CD4-positive, alpha-beta T cell (primary cell): Measurements from ENCODE around the gene SNAP29. TPM values are rescaled to one million over a fixed set of nuclear protein-coding genes. Genes with fewer than 3 reads are reported as not detected.

Source experiments
- ATAC-seq: fragments of 200-7000 bp; cut with Tn5 transposase; one replicate; pipeline ENCODE4 v1.10.0; 2022; ENCODE audit warnings: mild to moderate bottlenecking; ENCODE audit not compliant: poor library complexity
- CTCF ChIA-PET: fragments of 350-600 bp; sonication (Branson Sonifier 250); formaldehyde crosslinking; loops from one replicate; lab custom pipeline; 2021; ENCODE audit warnings: antibody characterized with exemption, inconsistent platforms; lab: Charles Lee
- POLR2A ChIA-PET: fragments of 350-600 bp; sonication (Branson Sonifier 250); formaldehyde crosslinking; loops from one replicate; lab custom pipeline; 2021; ENCODE audit warnings: antibody characterized with exemption, inconsistent platforms; lab: Charles Lee
- DNase-seq, 14 experiments: peaks; one replicate each; pipeline ENCODE4 v3.0.0-alpha.2; 2013 to 2020; ENCODE audit warnings: mixed read lengths in 2 of 14
- H3K27ac ChIP-seq, 2 donors: one replicate each; pipeline versions ENCODE4 v1.5.1 to v1.7.0; 2013; ENCODE audit warnings: low read length in 2 of 2, low read depth in 1 of 2, mild to moderate bottlenecking in 1 of 2
- H3K27me3 ChIP-seq, 2 experiments: 1 replicate in 1 of 2; 2 replicates in 1 of 2; pipeline versions ENCODE4 v1.6.1 to v1.7.0; 2013; ENCODE audit warnings: low read length in 2 of 2, control low read depth in 1 of 2, mild to moderate bottlenecking in 1 of 2, moderate library complexity in 1 of 2; ENCODE audit not compliant: insufficient read depth in 2 of 2, control insufficient read depth in 1 of 2
- H3K36me3 ChIP-seq: one replicate; pipeline ENCODE4 v1.6.1; 2013; ENCODE audit warnings: low read length, control low read depth; ENCODE audit not compliant: insufficient read depth
- H3K4me1 ChIP-seq: one replicate; pipeline ENCODE4 v1.6.1; 2013; ENCODE audit warnings: low read length, control low read depth; ENCODE audit not compliant: insufficient read depth
- H3K4me3 ChIP-seq: one replicate; pipeline ENCODE4 v1.5.1; 2013; ENCODE audit warnings: mild to moderate bottlenecking, low read length, moderate library complexity
- H3K9me3 ChIP-seq, 2 experiments: 1 replicate in 1 of 2; 2 replicates in 1 of 2; pipeline versions ENCODE4 v1.6.1 to v1.7.0; 2013; ENCODE audit warnings: low read length in 2 of 2, mild to moderate bottlenecking in 2 of 2, control low read depth in 1 of 2, moderate library complexity in 1 of 2; ENCODE audit not compliant: control insufficient read depth in 1 of 2, insufficient read depth in 1 of 2
- H3K27ac Mint-ChIP-seq: one replicate; pipeline ENCODE4 v1.8.0; 2020; ENCODE audit warnings: mixed read lengths
- H3K27me3 Mint-ChIP-seq: one replicate; pipeline ENCODE4 v1.8.0; 2021; ENCODE audit warnings: mixed read lengths
- H3K36me3 Mint-ChIP-seq: one replicate; pipeline ENCODE4 v1.8.0; 2021; ENCODE audit warnings: low read depth, mixed read lengths
- H3K4me1 Mint-ChIP-seq: one replicate; pipeline ENCODE4 v1.8.0; 2021; ENCODE audit warnings: low read depth, mixed read lengths
- H3K4me3 Mint-ChIP-seq: one replicate; pipeline ENCODE4 v1.8.0; 2020; ENCODE audit warnings: mild to moderate bottlenecking, mixed read lengths
- H3K9me3 Mint-ChIP-seq: one replicate; pipeline ENCODE4 v1.8.0; 2020; ENCODE audit warnings: mixed read lengths
- CTCF ChIP-seq: fragments of 200-600 bp; IDR thresholded peaks from one replicate; pipeline ENCODE4 v1.8.0; 2022; ENCODE audit warnings: antibody characterized with exemption, mild to moderate bottlenecking
- intact Hi-C, 2 experiments: fragments of 100-400 bp; cut with DNase I in 1 of 2; cut with micrococcal nuclease in 1 of 2; formaldehyde crosslinking; loops; one replicate each; pipeline versions ENCODE4 v1.15.1 to v1.9.0; 2023 to 2025; cut with DNase I, micrococcal nuclease
- polyA plus RNA-seq, 2 donors: library from polyadenylated mRNA; unstranded; fragments of 120-200 nt; gene quantifications; one replicate each; pipeline ENCODE4 v1.2.1, GENCODE V29; 2013
- total RNA-seq, 174 experiments: library from RNA in 2 of 174; stranded (reverse) in 2 of 174; gene quantifications; one replicate each; pipeline ENCODE4 v1.2.3 and lab custom pipeline; 2021 to 2026

Gene SNAP29
- total RNA-seq = 10 to 100 TPM; 13.7 to 15.1 TPM
- 24.7 TPM for polyA plus RNA-seq (2013, experiment 1 of 2)
- 22.9 TPM for polyA plus RNA-seq (2013, experiment 2 of 2)
- total RNA-seq (lab: John Stamatoyannopoulos, UW) = 8.7 to 54.7 (median 34.8) reads per million in 172 experiments

GRCh38 chr22:20858615-20859416, at the start of gene SNAP29, which contains the start of gene PI4KA:
TSS of gene SNAP29 (plus strand) at chr22:20859007. CDS start at chr22:20859111, 104 bp downstream.
TSS of gene PI4KA (minus strand) at chr22:20858811. CDS start at chr22:20858725, 86 bp downstream.
- POLR2A ChIA-PET = interaction anchor here (1.0 to 1.5 kb wide), 4 partner anchors 9 to 395 kb away, joined by 3 to 5 read pairs (median 4); partner anchors contain the start of gene THAP7
- intact Hi-C loops = loop anchor here (1.0 to 10.0 kb wide), 6 partner anchors 48 to 786 kb away; partner anchors contain the start of genes CRKL (in 2 of the 2), LZTR1 (in 1 of the 2), SDF2L1 (in 1 of the 2) and THAP7 (in 1 of the 2)

DNA sequence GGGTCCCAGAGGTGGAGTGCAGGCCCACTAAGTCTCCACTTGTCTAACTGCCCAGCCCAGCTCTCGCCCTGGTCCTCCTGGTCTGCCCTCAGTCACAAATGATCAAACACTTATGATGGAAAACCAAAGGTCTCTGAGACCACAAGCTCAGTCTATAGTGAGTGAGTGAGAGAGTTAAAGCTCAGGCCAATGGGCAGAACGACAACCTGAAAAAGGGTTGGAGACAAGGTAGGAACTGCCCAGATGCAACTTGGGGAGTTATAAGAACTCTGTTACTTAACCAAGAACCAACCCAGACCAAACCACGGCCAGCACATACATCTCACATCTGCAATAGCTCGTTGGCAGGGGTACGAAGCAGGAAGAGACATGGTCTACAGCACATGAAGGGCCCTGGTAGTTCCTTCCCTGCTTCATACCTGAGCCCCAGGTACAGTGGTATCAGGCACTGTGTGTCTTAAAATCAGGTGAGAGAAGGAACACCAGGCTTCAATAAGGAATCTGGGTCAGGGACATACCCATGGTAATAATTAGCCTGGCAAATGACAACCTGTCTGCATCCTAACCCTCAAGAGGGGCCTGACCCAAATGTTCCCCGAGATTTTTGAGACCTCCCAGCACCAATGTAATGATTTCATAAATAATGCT, 49.1 kb upstream of the SNAP29 start:
- Mint-ChIP-seq H3K36me3 (peaks cover 92% of the 10 kb centered on the region), H3K4me3 (no peak overlapping the region), H3K9me3 (no peaks in the 10 kb centered on the region), H3K4me1 (peaks cover 13% of the 10 kb centered on the region), H3K27ac (peak overlapping the region; percentile 71), H3K27me3 (no peaks in the 10 kb centered on the region)
- no peak overlapping the region for H3K4me3 ChIP-seq
- ATAC-seq = no peak
- TF ChIP-seq CTCF = no peak
- ChIA-PET CTCF (no interaction called here), POLR2A (no interaction called here)
- no peak overlapping the region for H3K27ac ChIP-seq
- no peaks in the 10 kb centered on the region for H3K27me3 ChIP-seq
- intact Hi-C loops = loop anchor here (2.0 to 5.0 kb wide), 3 partner anchors 38 to 108 kb away; partner anchors contain the start of genes CRKL (in 1 of the 2), PI4KA (in 1 of the 2) and SNAP29 (in 1 of the 2)
- no peaks in the 10 kb centered on the region for H3K4me1 ChIP-seq
- H3K9me3 ChIP-seq = no peaks in the 10 kb centered on the region
- DNase-seq = no peak
- peaks cover 74% of the 10 kb centered on the region for H3K36me3 ChIP-seq

More at GRCh38 chr22:20858615-20859416, at the start of gene SNAP29, which contains the start of gene PI4KA:
- CTCF ChIA-PET = no interaction called here
- no peaks in the 10 kb centered on the region for H3K27me3 Mint-ChIP-seq
- peak; percentile 92 to 99 (median 98) for DNase-seq
- Histone ChIP-seq H3K27me3 (no peaks in the 10 kb centered on the region), H3K4me1 (peaks cover 55% of the 10 kb centered on the region), H3K27ac (peak within 1 kb of the TSS; percentile 78 to 83), H3K4me3 (peak within 1 kb of the TSS; percentile 82), H3K9me3 (no peaks in the 10 kb centered on the region), H3K36me3 (peaks cover 11% of the 10 kb centered on the region)
- peak within 1 kb of the TSS; percentile 91 for H3K27ac Mint-ChIP-seq
- H3K36me3 Mint-ChIP-seq = peaks cover 22% of the 10 kb centered on the region
- peaks cover 60% of the 10 kb centered on the region for H3K4me1 Mint-ChIP-seq
- ATAC-seq = peak; percentile 88
- peak; percentile 11 for TF ChIP-seq CTCF
- H3K4me3 Mint-ChIP-seq = peak within 1 kb of the TSS; percentile 96
- no peaks in the 10 kb centered on the region for H3K9me3 Mint-ChIP-seq

GRCh38 chr22:20810645-20811044, 48.2 kb upstream of the SNAP29 start:
- Histone ChIP-seq H3K27ac (no peak overlapping the region), H3K36me3 (peaks cover 71% of the 10 kb centered on the region), H3K4me3 (no peak overlapping the region), H3K9me3 (no peaks in the 10 kb centered on the region), H3K27me3 (no peaks in the 10 kb centered on the region), H3K4me1 (no peaks in the 10 kb centered on the region)
- Mint-ChIP-seq H3K27ac (peak overlapping the region; percentile 71), H3K27me3 (no peaks in the 10 kb centered on the region), H3K4me3 (peak overlapping the region; percentile 35), H3K4me1 (peaks cover 13% of the 10 kb centered on the region), H3K9me3 (no peaks in the 10 kb centered on the region), H3K36me3 (peaks cover 86% of the 10 kb centered on the region)
- no peak for TF ChIP-seq CTCF
- ChIA-PET CTCF (interaction anchor here (0.7 to 1.0 kb wide), 2 partner anchors 106 to 140 kb away, joined by 3 read pairs; partner anchors contain the start of gene CRKL), POLR2A (no interaction called here)
- ATAC-seq = peak; percentile 94
- DNase-seq = peak in 8 of 14 experiments; percentile 4 to 62 (median 22)
- intact Hi-C loops = loop anchor here in 1 of 2 experiments (2.0 to 5.0 kb wide), 2 partner anchors 48 to 107 kb away; partner anchors contain the start of genes CRKL, PI4KA and SNAP29
